SU-DHL-6 (cell line): ENCODE data around the gene RWDD1.

ENCODE experiments used
- H2AFZ ChIP-seq: fragments of 200-600 bp; sonication (generic); 2 replicates; pipeline ENCODE4 v1.6.1; 2014; ENCODE audit warnings: low read depth, mild to moderate bottlenecking, moderate library complexity, mixed read lengths, antibody characterized with exemption, low read length; ENCODE audit not compliant: severe bottlenecking
- H3F3A ChIP-seq: fragments of 200-600 bp; shearing (Covaris generic); 2 replicates; pipeline ENCODE4 v1.6.0; 2016; ENCODE audit warnings: antibody characterized with exemption, mild to moderate bottlenecking; ENCODE audit not compliant: insufficient read depth
- H3K27ac ChIP-seq: fragments of 200-600 bp; sonication (generic); 2 replicates; pipeline ENCODE4 v1.5.1; 2016; ENCODE audit warnings: low read depth, mild to moderate bottlenecking, low read length, moderate library complexity, mixed read lengths
- H3K27me3 ChIP-seq: fragments of 200-600 bp; sonication (generic), shearing (Covaris generic); 2 replicates; pipeline ENCODE4 v1.6.0; 2014; ENCODE audit warnings: mild to moderate bottlenecking, low read length
- H3K36me3 ChIP-seq: fragments of 200-600 bp; sonication (generic); 2 replicates; pipeline ENCODE4 v1.6.1; 2014; ENCODE audit warnings: mild to moderate bottlenecking, low read length, mixed read lengths
- H3K4me2 ChIP-seq: fragments of 300-600, 200-600 bp; shearing (Covaris generic), sonication (generic); 2 replicates; pipeline ENCODE4 v1.6.0; 2014; ENCODE audit warnings: low read length, low read depth, mild to moderate bottlenecking; ENCODE audit not compliant: poor library complexity, severe bottlenecking
- H3K4me3 ChIP-seq: fragments of 200-600 bp; sonication (generic); 2 replicates; pipeline ENCODE4 v1.5.1; 2014; ENCODE audit warnings: antibody characterized with exemption, low read length, mild to moderate bottlenecking, mixed read lengths; ENCODE audit not compliant: insufficient read depth, poor library complexity, severe bottlenecking
- H3K79me2 ChIP-seq: fragments of 200-600 bp; sonication (generic); 2 replicates; pipeline ENCODE4 v1.6.1; 2014; ENCODE audit warnings: mild to moderate bottlenecking, low read length, moderate library complexity; ENCODE audit not compliant: insufficient read depth
- H3K9ac ChIP-seq: fragments of 200-600 bp; sonication (generic); 2 replicates; pipeline ENCODE4 v1.7.0; 2014; ENCODE audit warnings: mild to moderate bottlenecking, low read length
- H3K9me2 ChIP-seq: fragments of 200-600 bp; sonication (generic); replicated peaks from 2 replicates; pipeline ENCODE4 v1.6.1; 2014; ENCODE audit warnings: low read length; ENCODE audit not compliant: insufficient read depth
- H3K9me3 ChIP-seq: fragments of 200-600 bp; sonication (generic); 2 replicates; pipeline ENCODE4 v1.6.1; 2014; ENCODE audit warnings: low read length, mixed read lengths; ENCODE audit not compliant: insufficient read depth
- H4K20me1 ChIP-seq: fragments of 200-600 bp; sonication (generic); 2 replicates; pipeline ENCODE4 v1.6.1; 2014; ENCODE audit warnings: low read depth, mild to moderate bottlenecking, antibody characterized with exemption, low read length, moderate library complexity, mixed read lengths
- EZH2phosphoT487 ChIP-seq: fragments of 200-600 bp; sonication (generic), shearing (Covaris generic); conservative IDR thresholded peaks from 2 replicates; pipeline ENCODE4 v1.6.1; 2018; ENCODE audit warnings: mild to moderate bottlenecking, antibody characterized with exemption, low read length, moderate library complexity, mixed read lengths
- TF ChIP-seq, protein P1 (sequence below): fragments of 200-600 bp; sonication (generic); IDR thresholded peaks from one replicate; pipeline ENCODE4 v1.5.1; 2017; ENCODE audit warnings: antibody characterized with exemption, mild to moderate bottlenecking, low read length, moderate library complexity; ENCODE audit not compliant: insufficient read depth, poor library complexity, severe bottlenecking

Gene RWDD1

DNA sequence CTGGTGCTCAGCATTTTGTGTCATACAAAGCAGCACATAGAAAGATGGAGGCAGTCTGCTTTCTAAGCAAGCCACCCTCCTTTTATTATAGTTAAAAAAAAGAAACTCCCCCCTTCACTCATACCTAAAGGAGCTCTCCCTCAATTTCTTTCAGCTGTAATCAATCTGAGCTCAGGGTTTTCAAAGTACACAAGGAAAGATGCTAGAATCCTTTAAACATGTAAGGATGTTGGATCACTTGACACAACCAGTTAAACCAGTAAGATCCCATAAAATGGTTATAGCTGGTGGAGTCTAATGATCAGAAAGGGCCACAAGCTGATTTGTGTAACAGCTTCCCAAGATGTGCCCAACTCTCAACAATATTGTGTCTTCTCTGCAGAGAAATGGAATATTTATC, 17.9 kb upstream of the RWDD1 start, which contains the start of gene CALHM4:
TSS of gene CALHM4 (plus strand) at position 301 of the 400 bp plus-strand sequence. CDS start at position 344, 43 bp downstream.
- H4K20me1 ChIP-seq: no peaks in the 10 kb centered on the region
- no peaks in the 10 kb centered on the region for H3K9me3 ChIP-seq
- TF ChIP-seq, protein P1, sequence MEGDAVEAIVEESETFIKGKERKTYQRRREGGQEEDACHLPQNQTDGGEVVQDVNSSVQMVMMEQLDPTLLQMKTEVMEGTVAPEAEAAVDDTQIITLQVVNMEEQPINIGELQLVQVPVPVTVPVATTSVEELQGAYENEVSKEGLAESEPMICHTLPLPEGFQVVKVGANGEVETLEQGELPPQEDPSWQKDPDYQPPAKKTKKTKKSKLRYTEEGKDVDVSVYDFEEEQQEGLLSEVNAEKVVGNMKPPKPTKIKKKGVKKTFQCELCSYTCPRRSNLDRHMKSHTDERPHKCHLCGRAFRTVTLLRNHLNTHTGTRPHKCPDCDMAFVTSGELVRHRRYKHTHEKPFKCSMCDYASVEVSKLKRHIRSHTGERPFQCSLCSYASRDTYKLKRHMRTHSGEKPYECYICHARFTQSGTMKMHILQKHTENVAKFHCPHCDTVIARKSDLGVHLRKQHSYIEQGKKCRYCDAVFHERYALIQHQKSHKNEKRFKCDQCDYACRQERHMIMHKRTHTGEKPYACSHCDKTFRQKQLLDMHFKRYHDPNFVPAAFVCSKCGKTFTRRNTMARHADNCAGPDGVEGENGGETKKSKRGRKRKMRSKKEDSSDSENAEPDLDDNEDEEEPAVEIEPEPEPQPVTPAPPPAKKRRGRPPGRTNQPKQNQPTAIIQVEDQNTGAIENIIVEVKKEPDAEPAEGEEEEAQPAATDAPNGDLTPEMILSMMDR: no peak
- TF ChIP-seq EZH2phosphoT487: no peak
- H3K36me3 ChIP-seq: no peaks in the 10 kb centered on the region
- no peak within 1 kb of the TSS for H2AFZ ChIP-seq
- H3K9ac ChIP-seq: no peak within 1 kb of the TSS
- no peak within 1 kb of the TSS for H3K4me3 ChIP-seq
- H3K4me2 ChIP-seq: no peak within 1 kb of the TSS
- no peak within 1 kb of the TSS for H3K27ac ChIP-seq
- H3F3A ChIP-seq: no peaks in the 10 kb centered on the region
- no peaks in the 10 kb centered on the region for H3K27me3 ChIP-seq
- no peaks in the 10 kb centered on the region for H3K9me2 ChIP-seq
- H3K79me2 ChIP-seq: no peaks in the 10 kb centered on the region

DNA sequence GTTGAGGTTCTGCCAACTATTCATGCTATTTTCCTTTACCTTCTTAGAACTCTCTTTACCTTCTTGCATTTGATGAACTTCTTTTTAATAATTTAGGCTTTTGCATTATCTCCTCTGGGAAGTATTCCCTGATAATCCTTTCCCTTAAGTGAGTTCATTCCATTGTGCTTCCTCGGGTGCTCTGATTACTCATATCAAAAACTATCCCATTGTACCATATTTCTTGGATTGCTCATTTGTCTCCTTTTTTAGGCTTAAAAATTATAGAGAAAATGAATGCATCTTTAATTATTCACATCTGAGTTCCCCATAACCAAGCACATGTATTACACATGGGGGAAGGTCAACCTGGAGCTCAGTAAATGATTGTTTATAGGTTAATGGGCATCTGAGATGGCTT, 15.2 kb upstream of the RWDD1 start:
- TF ChIP-seq, protein P1: no peak
- no peak for TF ChIP-seq EZH2phosphoT487
- no peaks in the 10 kb centered on the region for H3K36me3 ChIP-seq
- no peaks in the 10 kb centered on the region for H3K27me3 ChIP-seq
- H3F3A ChIP-seq: no peaks in the 10 kb centered on the region
- no peaks in the 10 kb centered on the region for H3K9me2 ChIP-seq
- no peak overlapping the region for H3K4me2 ChIP-seq
- no peak overlapping the region for H3K4me3 ChIP-seq
- H3K9me3 ChIP-seq: no peaks in the 10 kb centered on the region
- H3K27ac ChIP-seq: no peak overlapping the region
- H4K20me1 ChIP-seq: no peaks in the 10 kb centered on the region
- no peaks in the 10 kb centered on the region for H3K79me2 ChIP-seq
- no peak overlapping the region for H3K9ac ChIP-seq
- H2AFZ ChIP-seq: no peak overlapping the region

DNA sequence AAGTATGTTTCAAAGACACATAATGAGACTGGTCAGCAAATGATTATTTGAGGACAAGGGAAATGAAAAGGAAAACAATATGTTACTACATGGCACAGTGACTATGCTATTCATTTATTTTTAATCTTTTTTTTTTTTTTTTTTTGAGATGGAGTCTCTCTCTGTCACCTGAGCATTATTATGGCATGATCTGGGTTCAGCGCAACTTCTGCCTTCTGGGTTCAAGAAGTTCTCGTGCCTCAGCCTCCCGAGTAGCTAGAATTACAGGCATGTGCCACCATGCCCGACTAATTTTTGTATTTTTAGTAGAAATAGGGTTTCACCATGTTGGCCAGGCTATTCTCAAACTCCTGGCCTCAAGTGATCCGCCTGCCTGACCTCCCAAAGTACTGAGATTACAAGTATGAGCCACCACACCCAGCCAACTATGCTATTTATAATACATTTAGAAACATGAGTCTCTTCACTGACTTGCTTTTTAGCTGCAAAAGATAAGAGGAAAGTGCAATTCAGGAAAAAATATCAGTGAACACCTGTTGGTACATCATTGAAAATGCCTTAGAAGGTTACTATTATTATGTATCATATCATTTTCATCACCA, 14.4 kb upstream of the RWDD1 start:
- H2AFZ ChIP-seq: no peak overlapping the region
- H3F3A ChIP-seq: no peaks in the 10 kb centered on the region
- no peaks in the 10 kb centered on the region for H3K79me2 ChIP-seq
- H3K27ac ChIP-seq: no peak overlapping the region
- H3K4me2 ChIP-seq: no peak overlapping the region
- no peak overlapping the region for H3K4me3 ChIP-seq
- no peak overlapping the region for H3K9ac ChIP-seq
- no peaks in the 10 kb centered on the region for H3K9me2 ChIP-seq
- no peaks in the 10 kb centered on the region for H3K36me3 ChIP-seq
- no peaks in the 10 kb centered on the region for H3K27me3 ChIP-seq
- H4K20me1 ChIP-seq: no peaks in the 10 kb centered on the region
- no peak for TF ChIP-seq EZH2phosphoT487
- TF ChIP-seq, protein P1: no peak
- no peaks in the 10 kb centered on the region for H3K9me3 ChIP-seq
